Measurements from ENCODE around the gene STON2.

- TF ChIP-seq CTCF (conservative IDR thresholded peaks at IDR 0.05) (no peak), EZH2 (IDR thresholded peaks at IDR 0.05; ENCODE audit: low read depth) (no peak)
These were observed 135.5 kb downstream of the STON2 start for GRCh38 chr14:81264671-81265070.
